H1 (cell line): ENCODE results near the gene IPO9. TPM values are rescaled to one million over a fixed set of nuclear protein-coding genes. Genes with fewer than 3 reads are reported as not detected.

ENCODE experiments used
- MAFK ChIP-seq: IDR thresholded peaks from 2 replicates; pipeline ENCODE4 v1.6.1; 2012; ENCODE audit warnings: low read depth, mild to moderate bottlenecking, improper control_type of control experiment, low read length
- polyA plus RNA-seq, 7 experiments: library from polyadenylated mRNA; depleted of rRNA in 3 of 7; stranded (reverse) in 5 of 7; unstranded in 2 of 7; fragments of >200 nt in 5 of 7; fragments of 200-250 nt in 2 of 7; gene quantifications; 1 replicate in 5 of 7; 2 replicates in 1 of 7; 4 replicates in 1 of 7; pipeline versions ENCODE4 v1.2.1 to v1.2.3, GENCODE V29; 2011 to 2013; ENCODE audit warnings: missing spikeins in 2 of 7, mixed read lengths in 2 of 7
- total RNA-seq: library from RNA; stranded (reverse); fragmentation: NEBNext Ultra II Directional; extraction: Animal tissue kit (Norgen Biotek cat#: 25700); gene quantifications from 2 replicates; pipeline ENCODE4 v1.2.1, GENCODE V29; 2021

The IPO9 gene
- total and polyA plus RNA-seq, 2 of the 8 experiments (the other 6 are each of a cell fraction or from before 2014, with no cell fraction given): 61.0 to 122 TPM

DNA sequence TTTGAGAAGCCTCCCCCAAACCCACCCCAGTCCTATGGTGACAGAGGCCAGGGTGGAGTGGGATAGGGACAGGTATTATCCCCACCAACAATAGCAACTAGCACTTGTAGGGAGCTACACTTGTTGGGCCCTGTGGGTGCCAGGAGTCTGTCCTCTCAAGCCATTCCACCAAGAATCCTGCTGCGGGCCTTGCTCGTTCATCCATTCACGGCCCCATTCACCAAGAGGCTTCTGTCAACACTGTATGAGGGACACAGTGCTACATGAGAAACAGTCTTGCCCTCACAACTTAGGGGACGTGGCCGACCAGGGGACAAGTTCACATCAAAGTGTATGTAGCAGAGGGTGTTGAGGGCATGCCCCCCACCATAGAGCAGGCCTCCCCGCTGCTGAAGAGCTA, 78.7 kb downstream of the IPO9 start (continued):
- no peak for TF ChIP-seq MAFK
